Sigmoid colon (tissue), 4 donors: ENCODE results near the gene UNC5A.

Experiments
- EP300 ChIP-seq, 4 donors: sonication (generic); formaldehyde crosslinking; IDR thresholded peaks; one replicate each; pipeline ENCODE4 v1.6.1; 2017; ENCODE audit warnings: antibody characterized with exemption in 4 of 4
- TF ChIP-seq, protein P1 (sequence below), 4 experiments: fragments of 450-650 bp in 3 of 4; fragments of 200-600 bp in 1 of 4; IDR thresholded peaks; one replicate each; pipeline ENCODE4 v1.5.1; 2016 to 2019; ENCODE audit warnings: antibody characterized with exemption in 4 of 4, mild to moderate bottlenecking in 3 of 4, moderate library complexity in 2 of 4

DNA sequence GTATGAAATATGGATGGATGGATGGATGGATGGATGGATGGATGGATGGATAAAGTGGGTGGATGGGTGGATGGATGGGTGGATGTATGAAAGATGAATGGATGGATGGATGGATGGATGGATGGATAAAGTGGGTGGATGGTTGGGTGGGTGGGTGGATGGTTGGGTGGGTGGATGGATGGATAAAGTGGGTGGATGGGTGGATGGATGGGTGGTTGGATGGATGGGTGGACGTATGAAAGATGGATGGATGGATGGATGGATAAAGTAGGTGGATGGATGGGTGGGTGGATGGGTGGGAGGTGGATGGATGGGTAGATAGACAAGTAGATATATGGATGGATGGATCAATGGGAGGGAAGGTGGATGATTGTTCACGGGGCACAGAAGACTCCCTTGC lies 19.0 kb downstream of the UNC5A start:
- no peak for TF ChIP-seq EP300 (IDR thresholded peaks at IDR 0.05)
- TF ChIP-seq, protein P1, sequence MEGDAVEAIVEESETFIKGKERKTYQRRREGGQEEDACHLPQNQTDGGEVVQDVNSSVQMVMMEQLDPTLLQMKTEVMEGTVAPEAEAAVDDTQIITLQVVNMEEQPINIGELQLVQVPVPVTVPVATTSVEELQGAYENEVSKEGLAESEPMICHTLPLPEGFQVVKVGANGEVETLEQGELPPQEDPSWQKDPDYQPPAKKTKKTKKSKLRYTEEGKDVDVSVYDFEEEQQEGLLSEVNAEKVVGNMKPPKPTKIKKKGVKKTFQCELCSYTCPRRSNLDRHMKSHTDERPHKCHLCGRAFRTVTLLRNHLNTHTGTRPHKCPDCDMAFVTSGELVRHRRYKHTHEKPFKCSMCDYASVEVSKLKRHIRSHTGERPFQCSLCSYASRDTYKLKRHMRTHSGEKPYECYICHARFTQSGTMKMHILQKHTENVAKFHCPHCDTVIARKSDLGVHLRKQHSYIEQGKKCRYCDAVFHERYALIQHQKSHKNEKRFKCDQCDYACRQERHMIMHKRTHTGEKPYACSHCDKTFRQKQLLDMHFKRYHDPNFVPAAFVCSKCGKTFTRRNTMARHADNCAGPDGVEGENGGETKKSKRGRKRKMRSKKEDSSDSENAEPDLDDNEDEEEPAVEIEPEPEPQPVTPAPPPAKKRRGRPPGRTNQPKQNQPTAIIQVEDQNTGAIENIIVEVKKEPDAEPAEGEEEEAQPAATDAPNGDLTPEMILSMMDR (IDR thresholded peaks at IDR 0.05): no peak
